GM23338 (cell line): ENCODE results near the gene SMG6.

Source experiments
- CTCF ChIP-seq, 2 experiments: fragments of 200-600 bp in 1 of 2; sonication (generic) in 1 of 2; conservative IDR thresholded peaks; 2 replicates each; pipeline versions ENCODE4 v1.5.1 to v1.6.1; 2016 to 2017; ENCODE audit warnings: antibody characterized with exemption in 2 of 2, low read depth in 2 of 2, mild to moderate bottlenecking in 2 of 2, moderate library complexity in 1 of 2
- POLR2AphosphoS5 ChIP-seq: IDR thresholded peaks from 2 replicates; pipeline ENCODE4 v1.6.1; 2016; ENCODE audit warnings: antibody characterized with exemption, low read depth
- REST ChIP-seq: IDR thresholded peaks from one replicate; pipeline ENCODE4 v1.6.1; 2018; ENCODE audit warnings: antibody characterized with exemption; ENCODE audit not compliant: unreplicated experiment

GRCh38 chr17:2027528-2028233 is 275.9 kb downstream of the SMG6 start:
- TF ChIP-seq REST (no peak), CTCF (conservative IDR thresholded peaks at IDR 0.05; ENCODE audit: low read depth in 2 of 2) (no peak), POLR2AphosphoS5 (no peak)
